Activated CD4-positive, alpha-beta T cell treated with anti-CD3 and anti-CD28 coated beads for 48 hours (primary cell): ENCODE data around the gene PALLD.
"Not testable (repeated sequence)": the region's sequence is repeated elsewhere in the genome, so short reads cannot be mapped to it uniquely, and the experiment has no call there.

Source experiments
- DNase-seq: peaks from one replicate; pipeline ENCODE4 v3.0.0-alpha.2; 2020

PALLD gene

GRCh38 chr4:168776382-168776781 lies 279.5 kb downstream of the PALLD start:
- DNase-seq: no peak

- no peak for DNase-seq
Measured at GRCh38 chr4:168777277-168777965, 280.6 kb downstream of the PALLD start.

- no peak for DNase-seq
Measured at GRCh38 chr4:168781341-168781740, 284.5 kb downstream of the PALLD start.

GRCh38 chr4:168781926-168782325 lies 285.1 kb downstream of the PALLD start:
- DNase-seq: no peak

GRCh38 chr4:168782439-168782838 lies 285.6 kb downstream of the PALLD start:
- DNase-seq: no peak

GRCh38 chr4:168784786-168785461 lies 288.1 kb downstream of the PALLD start:
- no peak for DNase-seq

- no peak for DNase-seq
Measured at GRCh38 chr4:168787334-168787733, 290.5 kb downstream of the PALLD start.

GRCh38 chr4:168787801-168788595 lies 291.1 kb downstream of the PALLD start:
- no peak for DNase-seq

GRCh38 chr4:168790898-168791297 lies 294.0 kb downstream of the PALLD start:
- no peak for DNase-seq

GRCh38 chr4:168791376-168791775 lies 294.5 kb downstream of the PALLD start:
- no peak for DNase-seq

GRCh38 chr4:168793542-168793941 lies 296.7 kb downstream of the PALLD start:
- no peak for DNase-seq

GRCh38 chr4:168794092-168794707 lies 297.3 kb downstream of the PALLD start:
- no peak for DNase-seq

GRCh38 chr4:168794881-168795280 lies 298.0 kb downstream of the PALLD start:
- DNase-seq: no peak

GRCh38 chr4:168795346-168795745 lies 298.5 kb downstream of the PALLD start:
- no peak for DNase-seq

GRCh38 chr4:168796362-168797106 lies 299.7 kb downstream of the PALLD start:
- DNase-seq: no peak

GRCh38 chr4:168797194-168797593 lies 300.3 kb downstream of the PALLD start:
- DNase-seq: no peak

GRCh38 chr4:168797738-168798375 lies 301.0 kb downstream of the PALLD start:
- DNase-seq: no peak

GRCh38 chr4:168800926-168801325 lies 304.1 kb downstream of the PALLD start:
- no peak for DNase-seq

GRCh38 chr4:168802222-168802621 lies 305.4 kb downstream of the PALLD start:
- DNase-seq: no peak

- not testable (repeated sequence) for DNase-seq
Measured at GRCh38 chr4:168803052-168803451, 306.2 kb downstream of the PALLD start.

- no peak for DNase-seq
Measured at GRCh38 chr4:168803732-168804131, 306.9 kb downstream of the PALLD start.

- no peak for DNase-seq
Measured at GRCh38 chr4:168804146-168804545, 307.3 kb downstream of the PALLD start.
